CD14-positive monocyte (primary cell): ENCODE data around the gene MED13L. TPM values are rescaled to one million over a fixed set of nuclear protein-coding genes. Genes with fewer than 3 reads are reported as not detected.
A peak's percentile ranks its signal among the peaks of the same experiment; 100 is the strongest.

Source experiments
- DNase-seq, 3 donors: peaks; one replicate each; pipeline ENCODE4 v3.0.0-alpha.2; 2011 to 2022
- H2AFZ ChIP-seq: 2 replicates; pipeline ENCODE4 v1.6.0; 2012; ENCODE audit warnings: mild to moderate bottlenecking, low read depth, low read length, inconsistent platforms; ENCODE audit not compliant: insufficient read depth, poor library complexity, severe bottlenecking
- H3K27ac ChIP-seq, 2 donors: 1 replicate in 1 of 2; 2 replicates in 1 of 2; pipeline ENCODE4 v1.5.1; 2012 to 2013; ENCODE audit warnings: low read length in 2 of 2, control low read depth in 1 of 2, inconsistent platforms in 1 of 2, low read depth in 1 of 2, mild to moderate bottlenecking in 1 of 2
- H3K27me3 ChIP-seq, 2 donors: one replicate each; pipeline versions ENCODE4 v1.6.0 to v1.6.1; 2011 to 2013; ENCODE audit warnings: low read length in 2 of 2; ENCODE audit not compliant: control insufficient read depth in 2 of 2, insufficient read depth in 2 of 2
- H3K36me3 ChIP-seq, 2 donors: replicated peaks in 1 of 2; 1 replicate in 1 of 2; 2 replicates in 1 of 2; pipeline versions ENCODE4 v1.5.1 to v1.6.1; 2012 to 2013; ENCODE audit warnings: low read length in 2 of 2, control low read depth in 1 of 2, inconsistent platforms in 1 of 2, mild to moderate bottlenecking in 1 of 2; ENCODE audit not compliant: insufficient read depth in 2 of 2, control insufficient read depth in 1 of 2
- H3K4me1 ChIP-seq, 2 donors: 1 replicate in 1 of 2; 2 replicates in 1 of 2; pipeline versions ENCODE4 v1.5.1 to v1.6.1; 2012 to 2013; ENCODE audit warnings: low read length in 2 of 2, control low read depth in 1 of 2, inconsistent platforms in 1 of 2, mild to moderate bottlenecking in 1 of 2, moderate library complexity in 1 of 2; ENCODE audit not compliant: insufficient read depth in 2 of 2, control insufficient read depth in 1 of 2
- H3K4me2 ChIP-seq: replicated peaks from 2 replicates; pipeline ENCODE3; 2012; ENCODE audit warnings: low read length, moderate library complexity, mild to moderate bottlenecking; ENCODE audit not compliant: poor library complexity, severe bottlenecking; ENCODE audit errors: extremely low read depth
- H3K4me3 ChIP-seq, 3 experiments: fragments of 200-600 bp in 1 of 3; sonication (generic) in 1 of 3; replicated peaks in 1 of 3; 1 replicate in 2 of 3; 2 replicates in 1 of 3; pipeline ENCODE4 v1.5.1; 2011 to 2013; ENCODE audit warnings: low read length in 3 of 3, mild to moderate bottlenecking in 3 of 3, control low read depth in 2 of 3, low read depth in 2 of 3, inconsistent platforms in 1 of 3, moderate library complexity in 1 of 3
- H3K79me2 ChIP-seq: 2 replicates; pipeline ENCODE4 v1.6.0; 2012; ENCODE audit warnings: mild to moderate bottlenecking, control low read depth, inconsistent platforms, low read length, moderate library complexity; ENCODE audit not compliant: insufficient read depth
- H3K9ac ChIP-seq: 2 replicates; pipeline ENCODE4 v1.6.0; 2017; ENCODE audit warnings: low read length, mild to moderate bottlenecking; ENCODE audit not compliant: insufficient read depth, poor library complexity, severe bottlenecking
- H3K9me3 ChIP-seq, 2 donors: replicated peaks in 1 of 2; 1 replicate in 1 of 2; 2 replicates in 1 of 2; pipeline versions ENCODE4 v1.5.1 to v1.6.1; 2012 to 2013; ENCODE audit warnings: low read length in 2 of 2, control low read depth in 1 of 2; ENCODE audit not compliant: control insufficient read depth in 1 of 2, insufficient read depth in 1 of 2
- H4K20me1 ChIP-seq: 2 replicates; pipeline ENCODE4 v1.6.0; 2012; ENCODE audit warnings: mild to moderate bottlenecking, low read length, control low read depth, moderate library complexity; ENCODE audit not compliant: insufficient read depth
- H3K27ac Mint-ChIP-seq, 7 donors: one replicate each; pipeline ENCODE4 v1.8.0; 2020; ENCODE audit warnings: mild to moderate bottlenecking in 7 of 7, mixed read lengths in 7 of 7, moderate library complexity in 6 of 7, inconsistent platforms in 2 of 7
- H3K27me3 Mint-ChIP-seq, 3 donors: one replicate each; pipeline ENCODE4 v1.8.0; 2021 to 2022; ENCODE audit warnings: low read depth in 3 of 3, mild to moderate bottlenecking in 3 of 3, mixed read lengths in 3 of 3, moderate library complexity in 3 of 3, inconsistent platforms in 1 of 3
- H3K36me3 Mint-ChIP-seq, 2 donors: one replicate each; pipeline ENCODE4 v1.8.0; 2020; ENCODE audit warnings: mixed read lengths in 2 of 2, inconsistent platforms in 1 of 2, mild to moderate bottlenecking in 1 of 2
- H3K4me1 Mint-ChIP-seq: one replicate; pipeline ENCODE4 v1.8.0; 2020; ENCODE audit warnings: mild to moderate bottlenecking, mixed read lengths
- H3K4me3 Mint-ChIP-seq, 2 donors: one replicate each; pipeline ENCODE4 v1.8.0; 2020; ENCODE audit warnings: mild to moderate bottlenecking in 2 of 2, mixed read lengths in 2 of 2, moderate library complexity in 1 of 2
- H3K9me3 Mint-ChIP-seq, 7 donors: one replicate each; pipeline ENCODE4 v1.8.0; 2020 to 2022; ENCODE audit warnings: mixed read lengths in 7 of 7, mild to moderate bottlenecking in 6 of 7, moderate library complexity in 6 of 7, inconsistent platforms in 2 of 7
- CTCF ChIP-seq: fragments of 200-600 bp; IDR thresholded peaks from one replicate; pipeline ENCODE4 v1.8.0; 2022; ENCODE audit warnings: antibody characterized with exemption, mild to moderate bottlenecking
- WGBS: methylation state at CpG from one replicate; pipeline ENCODE4 v1.1.5; 2013; ENCODE audit warnings: missing lambda C conversion rate; ENCODE audit not compliant: insufficient coverage; 5-methylcytosine and 5-hydroxymethylcytosine counted together
- intact Hi-C, 2 donors: fragments of 100-400 bp; cut with micrococcal nuclease; formaldehyde crosslinking; loops; one replicate each; pipeline versions ENCODE4 v1.15.0 to v1.15.1; 2023
- polyA plus RNA-seq, 3 donors: library from polyadenylated mRNA; depleted of rRNA in 1 of 3; unstranded in 2 of 3; stranded (reverse) in 1 of 3; fragments of 300-500 nt in 2 of 3; fragments of >200 nt in 1 of 3; fragmentation: Illumina TruSeq in 2 of 3; gene quantifications; 1 replicate in 2 of 3; 2 replicates in 1 of 3; pipeline ENCODE4 v1.2.3, GENCODE V29; 2012 to 2021

The MED13L gene
- polyA plus RNA-seq, 3 donors = 4.4 to 42.0 (median 7.5) TPM

- peak overlapping the region in 1 of 2 donors; percentile 54 for H3K27ac ChIP-seq
- H3K9me3 ChIP-seq = no peaks in the 10 kb centered on the region
- peaks cover 100% of the 10 kb centered on the region for H4K20me1 ChIP-seq
- H3K9me3 Mint-ChIP-seq = no peaks in the 10 kb centered on the region
- H3K4me1 ChIP-seq = peaks cover 26 to 38% of the 10 kb centered on the region in 2 donors
- 100% methylated on average over 2 of the region's 3 CpGs for WGBS
- no peak overlapping the region for H3K4me3 Mint-ChIP-seq
- intact Hi-C loops = no loop called here
- no peak overlapping the region for H3K4me3 ChIP-seq
- peak overlapping the region in 3 of 7 donors; percentile 30 to 57 (median 46) for H3K27ac Mint-ChIP-seq
- peaks cover 100% of the 10 kb centered on the region for H3K79me2 ChIP-seq
- H2AFZ ChIP-seq = no peak overlapping the region
- H3K4me1 Mint-ChIP-seq = peaks cover 50% of the 10 kb centered on the region
- H3K4me2 ChIP-seq = no peak overlapping the region
- H3K27me3 ChIP-seq = no peaks in the 10 kb centered on the region
- H3K27me3 Mint-ChIP-seq = no peaks in the 10 kb centered on the region
- no peak overlapping the region for H3K9ac ChIP-seq
- no peaks in the 10 kb centered on the region for H3K36me3 ChIP-seq
- DNase-seq = no peak
- TF ChIP-seq CTCF = no peak
- H3K36me3 Mint-ChIP-seq = peaks cover 0 to 6% of the 10 kb centered on the region in 2 donors
Observed at GRCh38 chr12:116145451-116145850, 132.0 kb downstream of the MED13L start.

GRCh38 chr12:116144384-116144783 is 133.1 kb downstream of the MED13L start:
- peak overlapping the region; percentile 43 for H3K4me2 ChIP-seq
- Mint-ChIP-seq H3K36me3 (peaks cover 0 to 6% of the 10 kb centered on the region in 2 donors), H3K27ac (peak overlapping the region in 6 of 7 donors; percentile 62 to 86 (median 78)), H3K4me3 (peak overlapping the region in 1 of 2 donors; percentile 27), H3K27me3 (no peaks in the 10 kb centered on the region), H3K9me3 (no peaks in the 10 kb centered on the region), H3K4me1 (peaks cover 49% of the 10 kb centered on the region)
- H3K27ac ChIP-seq = peak overlapping the region in 1 of 2 donors; percentile 54
- no peak overlapping the region for H3K9ac ChIP-seq
- no peak for DNase-seq
- no peaks in the 10 kb centered on the region for H3K36me3 ChIP-seq
- H4K20me1 ChIP-seq = peaks cover 100% of the 10 kb centered on the region
- no peak overlapping the region for H2AFZ ChIP-seq
- peaks cover 100% of the 10 kb centered on the region for H3K79me2 ChIP-seq
- no CpG with 5 or more reads among the region's 1 CpG for WGBS
- no peaks in the 10 kb centered on the region for H3K27me3 ChIP-seq
- intact Hi-C loops = no loop called here
- peak overlapping the region in 1 of 3 experiments; percentile 33 for H3K4me3 ChIP-seq
- TF ChIP-seq CTCF = no peak
- peaks cover 26 to 38% of the 10 kb centered on the region in 2 donors for H3K4me1 ChIP-seq
- H3K9me3 ChIP-seq = no peaks in the 10 kb centered on the region
